ENCODE results near the gene GZMA.
"Not testable (repeated sequence)": the region's sequence is repeated elsewhere in the genome, so short reads cannot be mapped to it uniquely, and the experiment has no call there.

GZMA gene

GRCh38 chr5:55102348-55102747 lies at the start of gene GZMA:
TSS of gene GZMA (plus strand) at chr5:55102646. CDS start at chr5:55102683, 37 bp downstream.
- in situ Hi-C loops (cut with HindIII; ENCODE audit: low pct_unique_long_range_greater_than_20kb, low sequenced_read_pairs) = no loop called here
- DNase-seq (ENCODE audit: low read depth in 1 of 2, low spot score in 1 of 2) = no peak
- TF ChIP-seq JUND (IDR thresholded peaks at IDR 0.05; ENCODE audit: low read depth) = no peak

- in situ Hi-C loops (cut with HindIII; ENCODE audit: low pct_unique_long_range_greater_than_20kb, low sequenced_read_pairs) = no loop called here
- TF ChIP-seq JUND (IDR thresholded peaks at IDR 0.05; ENCODE audit: low read depth) = no peak
These were observed 47.3 kb upstream of the GZMA start for GRCh38 chr5:55055183-55055582.

GRCh38 chr5:55062039-55062779 lies 40.2 kb upstream of the GZMA start:
- in situ Hi-C loops (cut with HindIII; ENCODE audit: low pct_unique_long_range_greater_than_20kb, low sequenced_read_pairs) = no loop called here
- DNase-seq (ENCODE audit: low read depth in 1 of 2, low spot score in 1 of 2) = no peak
- no peak for TF ChIP-seq JUND (IDR thresholded peaks at IDR 0.05; ENCODE audit: low read depth)

More at GRCh38 chr5:55055183-55055582, 47.3 kb upstream of the GZMA start:
- no peak for DNase-seq (ENCODE audit: low read depth in 1 of 2, low spot score in 1 of 2)

GRCh38 chr5:55063220-55063863 lies 39.1 kb upstream of the GZMA start:
- no peak for DNase-seq (ENCODE audit: low read depth in 1 of 2, low spot score in 1 of 2)
- in situ Hi-C loops (cut with HindIII; ENCODE audit: low pct_unique_long_range_greater_than_20kb, low sequenced_read_pairs) = no loop called here
- no peak for TF ChIP-seq JUND (IDR thresholded peaks at IDR 0.05; ENCODE audit: low read depth)

- in situ Hi-C loops (cut with HindIII; ENCODE audit: low pct_unique_long_range_greater_than_20kb, low sequenced_read_pairs) = no loop called here
- no peak for DNase-seq (ENCODE audit: low read depth in 1 of 2, low spot score in 1 of 2)
These were observed 38.5 kb upstream of the GZMA start for GRCh38 chr5:55063899-55064298.

GRCh38 chr5:55064523-55064922 lies 37.9 kb upstream of the GZMA start:
- in situ Hi-C loops (cut with HindIII; ENCODE audit: low pct_unique_long_range_greater_than_20kb, low sequenced_read_pairs) = no loop called here
- no peak for TF ChIP-seq JUND (IDR thresholded peaks at IDR 0.05; ENCODE audit: low read depth)
- DNase-seq (ENCODE audit: low read depth in 1 of 2, low spot score in 1 of 2) = no peak

More at GRCh38 chr5:55063899-55064298, 38.5 kb upstream of the GZMA start:
- no peak for TF ChIP-seq JUND (IDR thresholded peaks at IDR 0.05; ENCODE audit: low read depth)

- TF ChIP-seq JUND (IDR thresholded peaks at IDR 0.05; ENCODE audit: low read depth) = no peak
- no peak for DNase-seq (ENCODE audit: low read depth in 1 of 2, low spot score in 1 of 2)
- in situ Hi-C loops (cut with HindIII; ENCODE audit: low pct_unique_long_range_greater_than_20kb, low sequenced_read_pairs) = no loop called here
These were observed 36.2 kb upstream of the GZMA start for GRCh38 chr5:55066277-55066676.

GRCh38 chr5:55070968-55071367 lies 31.5 kb upstream of the GZMA start:
- no peak for DNase-seq (ENCODE audit: low read depth in 1 of 2, low spot score in 1 of 2)
- in situ Hi-C loops (cut with HindIII; ENCODE audit: low pct_unique_long_range_greater_than_20kb, low sequenced_read_pairs) = no loop called here
- no peak for TF ChIP-seq JUND (IDR thresholded peaks at IDR 0.05; ENCODE audit: low read depth)

GRCh38 chr5:55071413-55071812 lies 31.0 kb upstream of the GZMA start:
- TF ChIP-seq JUND (IDR thresholded peaks at IDR 0.05; ENCODE audit: low read depth) = no peak
- DNase-seq (ENCODE audit: low read depth in 1 of 2, low spot score in 1 of 2) = no peak
- in situ Hi-C loops (cut with HindIII; ENCODE audit: low pct_unique_long_range_greater_than_20kb, low sequenced_read_pairs) = no loop called here

- in situ Hi-C loops (cut with HindIII; ENCODE audit: low pct_unique_long_range_greater_than_20kb, low sequenced_read_pairs) = no loop called here
- DNase-seq (ENCODE audit: low read depth in 1 of 2, low spot score in 1 of 2) = no peak
These were observed 29.8 kb upstream of the GZMA start for GRCh38 chr5:55072666-55073065.

GRCh38 chr5:55073211-55073610 lies 29.2 kb upstream of the GZMA start:
- in situ Hi-C loops (cut with HindIII; ENCODE audit: low pct_unique_long_range_greater_than_20kb, low sequenced_read_pairs) = no loop called here
- TF ChIP-seq JUND (IDR thresholded peaks at IDR 0.05; ENCODE audit: low read depth) = no peak
- DNase-seq (ENCODE audit: low read depth in 1 of 2, low spot score in 1 of 2) = no peak

More at GRCh38 chr5:55072666-55073065, 29.8 kb upstream of the GZMA start:
- TF ChIP-seq JUND (IDR thresholded peaks at IDR 0.05; ENCODE audit: low read depth) = no peak

GRCh38 chr5:55081541-55081940 lies 20.9 kb upstream of the GZMA start:
- no peak for DNase-seq (ENCODE audit: low read depth in 1 of 2, low spot score in 1 of 2)
- no peak for TF ChIP-seq JUND (IDR thresholded peaks at IDR 0.05; ENCODE audit: low read depth)
- in situ Hi-C loops (cut with HindIII; ENCODE audit: low pct_unique_long_range_greater_than_20kb, low sequenced_read_pairs) = no loop called here

GRCh38 chr5:55089301-55089700 lies 13.1 kb upstream of the GZMA start:
- DNase-seq (ENCODE audit: low read depth in 1 of 2, low spot score in 1 of 2); in situ Hi-C loops (cut with HindIII; ENCODE audit: low pct_unique_long_range_greater_than_20kb, low sequenced_read_pairs): not testable (repeated sequence)

- DNase-seq (ENCODE audit: low read depth in 1 of 2, low spot score in 1 of 2); in situ Hi-C loops (cut with HindIII; ENCODE audit: low pct_unique_long_range_greater_than_20kb, low sequenced_read_pairs): not testable (repeated sequence)
These were observed 11.4 kb upstream of the GZMA start for GRCh38 chr5:55091011-55091410.

Measured in T47D (cell line).